Fibroblast of the aortic adventitia (primary cell): ENCODE data around the gene AUTS2. TPM values are rescaled to one million over a fixed set of nuclear protein-coding genes. Genes with fewer than 3 reads are reported as not detected.

ENCODE experiments used
- DNase-seq: peaks from one replicate; pipeline ENCODE4 v3.0.0-alpha.2; 2010; ENCODE audit warnings: low read depth
- H3K4me3 ChIP-seq: 2 replicates; pipeline ENCODE4 v1.5.1; 2011; ENCODE audit warnings: low read depth, mild to moderate bottlenecking, control low read depth, low read length, moderate library complexity
- total RNA-seq: library from RNA; depleted of rRNA; stranded (reverse); fragments of >200 nt; gene quantifications from 2 replicates; pipeline ENCODE4 v1.2.3, GENCODE V29; 2012; ENCODE audit warnings: low replicate concordance
- TF ChIP-seq, protein P1 (sequence below): IDR thresholded peaks from 2 replicates; pipeline ENCODE4 v1.5.1; 2011; ENCODE audit warnings: mild to moderate bottlenecking, low read length, control low read depth, inconsistent platforms; ENCODE audit not compliant: insufficient read depth

Gene AUTS2
- total RNA-seq, 1 donor = 10.7 TPM

DNA sequence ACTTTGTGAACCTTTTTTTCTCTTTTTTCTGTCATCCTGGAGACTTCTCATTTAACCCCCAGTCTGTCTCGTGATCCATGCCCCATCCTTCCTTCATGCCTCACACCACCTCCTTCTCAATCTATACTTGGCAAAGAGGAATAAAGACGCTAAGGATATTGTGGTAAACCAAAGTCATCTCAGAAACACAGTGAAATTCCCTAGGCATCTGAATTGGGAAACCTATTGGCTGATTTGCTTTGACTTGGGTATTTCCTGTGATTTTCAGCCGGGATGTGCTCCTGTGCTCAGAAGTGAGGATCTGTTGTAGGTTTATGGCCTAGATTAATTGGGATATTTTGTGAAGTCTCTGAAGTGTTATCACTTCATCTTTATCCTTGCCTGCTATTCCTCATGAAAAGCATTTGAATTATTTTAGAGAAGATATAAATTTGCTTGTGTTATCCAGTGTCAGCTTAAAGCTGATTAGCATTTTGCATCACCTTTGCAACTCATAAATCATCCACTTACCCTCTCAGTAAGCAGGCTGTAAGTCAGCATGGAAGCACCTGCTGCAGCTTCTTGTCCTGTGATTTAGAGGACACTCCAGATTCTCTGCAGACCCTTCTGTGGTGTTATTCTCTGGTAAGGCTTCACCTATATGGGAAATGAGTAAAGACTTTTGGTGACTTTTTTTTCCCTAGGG is 138.0 kb downstream of the AUTS2 start:
- no peak overlapping the region for H3K4me3 ChIP-seq
- no peak for DNase-seq
- TF ChIP-seq, protein P1, sequence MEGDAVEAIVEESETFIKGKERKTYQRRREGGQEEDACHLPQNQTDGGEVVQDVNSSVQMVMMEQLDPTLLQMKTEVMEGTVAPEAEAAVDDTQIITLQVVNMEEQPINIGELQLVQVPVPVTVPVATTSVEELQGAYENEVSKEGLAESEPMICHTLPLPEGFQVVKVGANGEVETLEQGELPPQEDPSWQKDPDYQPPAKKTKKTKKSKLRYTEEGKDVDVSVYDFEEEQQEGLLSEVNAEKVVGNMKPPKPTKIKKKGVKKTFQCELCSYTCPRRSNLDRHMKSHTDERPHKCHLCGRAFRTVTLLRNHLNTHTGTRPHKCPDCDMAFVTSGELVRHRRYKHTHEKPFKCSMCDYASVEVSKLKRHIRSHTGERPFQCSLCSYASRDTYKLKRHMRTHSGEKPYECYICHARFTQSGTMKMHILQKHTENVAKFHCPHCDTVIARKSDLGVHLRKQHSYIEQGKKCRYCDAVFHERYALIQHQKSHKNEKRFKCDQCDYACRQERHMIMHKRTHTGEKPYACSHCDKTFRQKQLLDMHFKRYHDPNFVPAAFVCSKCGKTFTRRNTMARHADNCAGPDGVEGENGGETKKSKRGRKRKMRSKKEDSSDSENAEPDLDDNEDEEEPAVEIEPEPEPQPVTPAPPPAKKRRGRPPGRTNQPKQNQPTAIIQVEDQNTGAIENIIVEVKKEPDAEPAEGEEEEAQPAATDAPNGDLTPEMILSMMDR = no peak

- TF ChIP-seq, protein P1 = no peak
- DNase-seq = no peak
- H3K4me3 ChIP-seq = no peak overlapping the region
Observed at GRCh38 chr7:69738396-69738951, 140.2 kb downstream of the AUTS2 start.

DNA sequence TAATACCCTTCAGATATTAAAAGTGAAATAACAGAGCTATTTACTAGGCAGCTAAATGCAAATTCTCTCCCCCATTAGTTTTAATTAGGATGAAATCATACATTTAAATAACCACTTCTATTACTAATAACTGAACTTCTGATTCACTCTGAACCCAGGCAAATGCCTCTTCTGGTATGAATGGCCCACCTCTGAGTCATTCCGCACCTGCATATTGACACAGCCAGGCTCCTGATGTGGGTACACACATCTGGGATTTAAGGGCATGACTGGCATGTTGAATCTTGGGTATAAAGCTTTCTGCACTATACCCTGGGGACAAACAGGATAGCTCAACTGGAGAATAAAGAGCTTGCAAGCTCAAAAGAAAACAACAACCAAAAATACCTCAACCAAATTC is 140.9 kb downstream of the AUTS2 start:
- TF ChIP-seq, protein P1 = no peak
- H3K4me3 ChIP-seq = no peak overlapping the region
- no peak for DNase-seq

DNA sequence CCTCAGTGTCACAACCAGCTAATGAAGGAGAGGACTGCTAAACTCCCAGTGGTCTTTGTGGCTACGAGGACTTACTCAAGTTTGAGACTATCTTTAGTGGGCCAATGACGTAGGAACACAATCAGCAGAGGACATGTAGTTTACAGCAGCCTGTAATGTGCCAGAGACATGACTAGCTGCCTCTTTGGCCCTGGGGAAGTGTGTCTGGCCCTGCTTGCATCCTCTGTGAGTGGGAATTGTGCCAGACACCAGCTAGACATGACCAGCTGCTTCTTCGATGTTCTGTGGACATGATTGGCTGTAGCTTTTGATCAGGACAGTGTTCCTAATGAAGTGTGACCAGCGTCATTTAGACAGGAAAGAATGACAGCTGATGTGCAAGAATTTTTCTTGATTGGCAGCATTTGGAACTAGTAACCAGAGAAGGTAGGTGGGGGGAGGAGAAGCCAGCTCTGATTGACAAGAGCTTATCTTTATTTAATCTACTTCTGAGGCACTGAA is 141.7 kb downstream of the AUTS2 start:
- TF ChIP-seq, protein P1 = no peak
- H3K4me3 ChIP-seq = no peak overlapping the region
- DNase-seq = peak; percentile 42

DNA sequence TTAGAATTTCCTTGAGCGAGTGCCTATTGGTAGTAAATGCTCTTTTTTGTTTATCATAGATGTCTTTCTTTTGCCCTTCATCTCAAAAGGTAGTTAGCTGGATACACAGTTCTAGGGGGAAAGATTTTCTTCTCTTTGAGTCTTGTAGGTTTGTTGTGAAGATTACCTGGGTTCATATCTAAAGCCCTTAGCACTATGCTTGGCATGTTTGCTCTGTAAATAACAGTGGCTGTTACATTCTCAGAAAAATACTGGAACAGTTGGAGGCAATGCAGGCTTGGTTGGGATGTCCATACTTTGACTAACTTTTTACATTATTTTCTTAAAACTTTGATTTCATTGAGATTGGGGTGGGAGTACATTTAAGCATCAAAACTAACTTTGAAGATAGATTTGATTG is 144.0 kb downstream of the AUTS2 start:
- no peak for DNase-seq
- no peak overlapping the region for H3K4me3 ChIP-seq
- TF ChIP-seq, protein P1 = no peak

DNA sequence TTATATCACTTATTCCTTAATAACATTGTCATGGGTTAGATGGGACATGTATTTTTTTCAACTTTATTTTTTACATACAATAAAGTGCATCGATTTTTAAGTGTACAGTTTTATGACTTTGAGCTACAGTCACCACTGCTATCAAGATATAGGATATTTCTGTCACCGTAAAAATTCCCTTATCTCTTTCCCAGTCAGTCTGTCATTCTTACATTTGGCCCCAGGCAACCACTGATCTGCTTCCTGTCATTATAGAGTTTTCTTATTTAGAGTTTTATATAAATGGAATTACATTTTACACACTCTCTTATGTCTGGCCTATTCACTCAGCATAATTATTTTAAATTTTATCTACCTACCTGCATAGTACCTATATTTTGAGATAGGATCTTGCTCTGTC is 145.2 kb downstream of the AUTS2 start:
- H3K4me3 ChIP-seq = no peak overlapping the region
- TF ChIP-seq, protein P1 = no peak
- DNase-seq = no peak
